HG03066 (cell line): ENCODE results near the gene PTPRN2.
"Not testable (repeated sequence)": the region's sequence is repeated elsewhere in the genome, so short reads cannot be mapped to it uniquely, and the experiment has no call there.

ENCODE experiments used
- ATAC-seq: cut with Tn5 transposase; IDR thresholded peaks from one replicate; pipeline ENCODE4 v1.9.1; 2021; ENCODE audit warnings: low read depth; ENCODE audit not compliant: unreplicated experiment

Gene PTPRN2

DNA sequence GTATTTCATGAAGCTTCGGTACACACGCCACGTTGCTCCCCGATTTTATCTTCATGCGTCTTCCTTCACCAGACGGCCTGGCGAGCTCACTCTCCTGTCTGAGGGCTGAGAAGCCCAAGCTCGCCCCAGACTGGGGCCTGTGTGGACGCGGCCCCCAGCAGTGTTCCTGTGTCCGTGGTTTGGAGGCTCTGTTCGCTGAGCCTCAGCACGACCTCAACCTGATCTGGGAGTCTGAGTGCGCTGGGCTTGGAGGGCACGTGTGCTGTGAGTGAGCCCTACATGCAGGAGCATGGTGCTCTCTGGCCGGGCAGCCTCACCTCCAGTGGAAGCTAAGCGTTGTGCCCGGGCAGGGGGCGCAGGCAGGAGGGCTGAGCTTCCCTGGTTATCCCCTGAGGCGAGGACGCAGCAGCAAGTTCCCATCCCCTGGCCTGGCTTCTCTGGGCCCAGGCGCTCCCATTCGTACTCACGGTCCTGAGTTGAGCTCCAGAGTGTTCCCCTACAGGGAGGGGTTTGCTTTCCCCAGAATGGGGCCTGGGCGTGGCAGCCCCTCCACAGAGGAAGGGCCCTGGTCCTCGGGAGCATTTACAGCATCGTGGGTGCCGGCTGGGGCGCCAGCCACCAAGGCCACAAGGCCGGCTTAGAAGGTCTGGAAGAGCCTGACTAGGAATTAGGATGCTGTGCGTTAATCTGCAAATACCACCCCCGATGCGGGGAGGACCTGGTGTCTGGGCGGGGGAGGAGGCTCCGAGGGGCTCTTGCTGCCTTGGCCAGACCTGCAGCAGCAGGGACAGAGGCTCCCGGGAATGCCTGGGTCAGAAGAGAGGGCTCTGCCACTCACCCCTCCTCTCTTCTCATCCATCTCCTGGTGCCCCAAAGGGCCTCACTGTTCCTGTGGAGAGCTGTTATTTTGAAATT is 850.2 kb downstream of the PTPRN2 start:
- ATAC-seq, result no peak

DNA sequence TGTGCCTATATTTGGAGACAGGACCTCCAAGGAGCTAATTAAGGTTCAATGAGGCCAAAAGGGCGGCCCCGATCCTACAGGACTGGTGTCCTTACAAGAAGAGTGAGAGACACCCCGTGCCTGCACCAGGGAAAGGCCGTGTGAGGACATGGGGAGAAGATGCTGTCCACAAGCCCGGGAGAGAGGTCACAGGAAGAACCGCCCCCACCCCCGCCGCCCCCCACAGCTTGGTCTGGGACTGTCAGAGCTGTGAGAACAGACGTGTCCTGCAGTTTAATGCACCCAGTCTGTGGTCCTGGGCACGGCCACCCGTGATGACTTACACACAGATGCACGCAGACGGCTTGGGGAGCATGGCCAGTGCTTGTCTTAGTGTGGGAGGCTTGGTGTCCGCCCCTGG is 851.3 kb downstream of the PTPRN2 start:
- ATAC-seq, result no peak

DNA sequence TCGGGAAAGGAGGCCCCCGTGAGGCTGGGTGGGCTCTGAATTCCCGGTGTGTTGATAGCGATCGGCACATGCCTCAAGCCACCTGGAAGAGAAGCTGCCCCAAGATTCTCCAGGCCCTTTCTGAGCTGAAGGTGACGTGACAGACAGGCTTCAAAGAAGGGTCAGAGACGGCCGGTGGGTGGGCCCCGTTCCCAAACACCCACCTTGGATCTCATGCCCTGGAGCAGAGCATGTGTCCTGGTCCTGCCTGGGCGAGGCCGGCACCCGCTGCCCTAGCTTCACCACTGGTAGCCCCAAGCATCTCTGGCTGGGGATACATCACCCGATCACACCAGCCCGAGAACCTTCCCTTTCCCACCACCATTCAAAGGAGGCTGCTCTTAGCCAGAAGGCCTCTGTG is 851.8 kb downstream of the PTPRN2 start:
- ATAC-seq, result no peak

DNA sequence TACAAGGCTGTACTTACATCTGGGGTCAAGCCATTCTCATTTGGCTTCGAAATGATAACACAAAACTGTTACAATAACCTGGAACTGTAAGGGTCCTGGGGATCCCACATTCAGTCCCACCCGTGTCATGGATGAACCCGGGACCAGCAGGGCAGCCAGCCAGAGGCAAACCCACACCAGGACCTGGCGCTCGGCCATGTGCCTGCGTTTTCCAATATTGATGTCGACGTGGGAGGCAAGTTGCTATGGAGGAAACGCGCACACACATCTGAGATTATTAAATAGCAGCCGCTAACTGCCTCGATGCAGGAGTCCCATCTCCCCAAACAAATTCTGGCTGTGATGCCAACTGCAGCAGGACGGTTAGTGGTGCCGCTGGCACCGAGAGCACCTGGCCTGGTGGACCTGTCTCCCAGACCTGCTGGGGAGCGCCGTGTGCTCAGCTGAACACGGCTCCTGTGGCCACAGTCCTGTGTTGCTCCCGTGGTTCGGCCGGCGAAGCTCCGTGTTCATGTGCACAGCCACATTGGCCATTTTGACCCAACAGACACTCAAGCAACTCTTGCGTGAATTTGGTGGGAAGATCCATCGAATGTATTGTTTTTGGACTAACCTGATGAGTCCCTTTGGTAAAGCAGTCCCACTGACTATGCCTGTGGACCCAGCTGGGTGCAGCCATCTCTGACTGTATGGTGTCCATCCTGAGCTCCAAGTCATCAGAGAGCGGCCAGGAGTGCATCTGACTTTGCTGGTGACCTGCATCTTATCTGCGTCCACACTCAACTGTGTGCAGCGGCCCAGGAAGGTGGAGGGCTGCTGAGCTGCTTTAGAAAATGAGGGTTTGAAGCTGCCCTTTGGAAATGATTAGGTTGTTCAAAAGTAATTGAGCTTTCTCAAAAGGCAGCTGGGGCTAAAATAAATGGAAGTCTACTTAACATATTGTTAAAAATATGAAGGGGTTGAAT is 852.7 kb downstream of the PTPRN2 start:
- ATAC-seq, result no peak

DNA sequence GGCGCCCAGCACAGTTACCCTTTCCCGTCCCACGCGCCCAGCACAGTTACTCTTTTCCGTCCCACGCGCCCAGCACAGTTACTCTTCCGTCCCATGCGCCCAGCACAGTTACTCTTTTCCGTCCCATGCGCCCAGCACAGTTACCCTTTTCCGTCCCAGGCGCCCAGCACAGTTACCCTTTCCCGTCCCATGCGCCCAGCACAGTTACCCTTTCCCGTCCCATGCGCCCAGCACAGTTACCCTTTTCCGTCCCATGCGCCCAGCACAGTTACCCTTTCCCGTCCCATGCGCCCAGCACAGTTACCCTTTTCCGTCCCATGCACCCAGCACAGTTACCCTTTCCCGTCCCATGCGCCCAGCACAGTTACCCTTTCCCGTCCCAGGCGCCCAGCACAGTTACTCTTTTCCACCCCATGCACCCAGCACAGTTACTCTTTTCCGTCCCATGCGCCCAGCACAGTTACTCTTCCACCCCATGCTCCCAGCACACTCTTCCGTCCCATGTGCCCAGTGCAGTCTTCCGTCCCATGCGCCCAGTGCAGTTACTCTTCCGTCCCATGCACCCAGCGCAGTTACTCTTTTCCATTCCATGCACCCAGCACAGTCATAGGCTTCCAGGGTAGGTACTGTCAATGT is 853.7 kb downstream of the PTPRN2 start:
- ATAC-seq, result not testable (repeated sequence)

DNA sequence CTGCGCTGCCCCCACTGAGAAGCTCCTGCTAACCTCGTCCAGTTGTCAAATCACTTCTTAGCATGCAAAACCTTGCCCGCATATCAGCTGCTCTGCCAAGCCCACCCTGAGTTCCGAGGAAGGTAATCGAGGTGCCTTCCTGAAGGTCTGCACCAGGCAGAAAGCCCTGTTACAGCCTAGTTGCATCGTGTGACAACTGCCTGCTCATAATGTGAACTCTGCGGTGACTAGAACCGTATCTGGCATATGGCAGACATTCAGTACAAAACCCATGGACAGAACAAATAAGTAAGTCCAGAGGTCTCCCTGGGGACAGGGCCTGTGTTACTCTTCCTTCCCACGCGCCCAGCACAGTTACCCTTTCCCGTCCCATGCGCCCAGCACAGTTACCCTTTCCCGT is 856.5 kb downstream of the PTPRN2 start:
- no peak for ATAC-seq

DNA sequence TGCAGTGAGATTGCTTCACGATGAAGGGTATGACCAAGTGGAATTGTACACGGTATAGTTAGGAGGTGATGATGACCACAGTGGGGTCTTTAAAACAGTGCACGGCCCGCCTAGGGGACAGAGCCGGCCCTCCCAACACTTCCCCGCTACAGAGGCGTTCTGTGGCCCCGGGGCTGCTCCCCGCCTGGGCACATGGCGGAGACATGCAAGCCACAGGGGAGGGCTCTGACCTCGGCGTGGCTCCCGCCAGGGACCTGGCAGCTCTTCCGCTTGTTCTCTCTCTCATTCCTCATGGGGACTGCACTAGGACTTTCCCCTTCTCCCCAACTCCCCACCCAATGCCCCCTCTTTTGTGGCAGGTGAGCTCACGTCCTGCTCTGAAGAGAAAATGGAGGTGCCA is 857.0 kb downstream of the PTPRN2 start:
- ATAC-seq, result no peak

DNA sequence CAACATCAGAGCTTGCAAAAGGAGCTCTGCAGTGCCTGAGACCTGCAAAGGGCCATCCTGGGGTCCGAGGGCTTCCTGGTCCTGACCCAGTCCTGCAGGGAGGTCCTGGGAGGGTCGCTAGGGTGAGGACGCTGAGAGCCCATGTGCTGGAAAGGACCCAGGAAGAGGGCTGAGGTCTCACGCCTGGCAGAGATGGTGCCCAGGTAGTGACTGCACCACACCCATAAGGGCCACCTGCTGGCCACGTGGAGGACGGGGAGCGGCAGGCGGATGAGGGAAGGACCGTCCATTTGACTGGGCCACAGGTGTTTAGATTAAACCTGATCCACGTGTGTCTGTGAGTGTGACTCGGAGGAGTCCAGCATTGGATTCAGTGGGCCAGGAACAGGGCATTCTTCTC is 858.1 kb downstream of the PTPRN2 start:
- ATAC-seq, result no peak

DNA sequence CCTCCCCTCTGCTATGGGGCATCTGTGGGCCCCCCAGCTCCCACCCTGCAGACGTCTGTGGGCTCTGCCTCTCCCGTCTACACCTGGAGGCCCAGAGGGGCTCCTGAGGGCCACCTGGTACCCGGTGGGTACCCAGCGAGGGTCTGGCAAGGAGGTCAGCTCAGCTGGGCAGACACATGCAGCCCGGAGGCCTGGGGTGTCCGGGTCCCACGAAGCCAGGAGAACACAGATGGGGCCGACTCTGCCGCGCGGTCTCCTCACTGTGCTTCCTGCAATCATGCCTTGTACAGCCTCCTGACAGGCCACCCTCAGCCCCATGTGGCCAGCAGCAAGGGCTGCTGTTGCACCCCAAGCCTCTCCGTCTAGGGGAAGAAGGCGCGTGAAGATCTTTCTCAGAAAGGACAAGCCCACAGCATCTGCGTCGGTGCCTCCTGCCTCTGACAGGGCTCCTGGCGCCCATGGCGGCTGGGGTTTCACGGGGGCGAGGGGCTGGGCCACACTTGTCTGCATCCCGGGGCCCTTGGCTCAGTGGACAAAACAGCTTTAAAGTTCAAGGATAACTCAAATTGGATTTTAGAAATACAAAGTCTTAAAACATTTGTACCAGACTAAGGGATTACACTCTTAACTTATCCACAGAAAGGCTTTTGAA is 859.5 kb downstream of the PTPRN2 start:
- ATAC-seq, result no peak

DNA sequence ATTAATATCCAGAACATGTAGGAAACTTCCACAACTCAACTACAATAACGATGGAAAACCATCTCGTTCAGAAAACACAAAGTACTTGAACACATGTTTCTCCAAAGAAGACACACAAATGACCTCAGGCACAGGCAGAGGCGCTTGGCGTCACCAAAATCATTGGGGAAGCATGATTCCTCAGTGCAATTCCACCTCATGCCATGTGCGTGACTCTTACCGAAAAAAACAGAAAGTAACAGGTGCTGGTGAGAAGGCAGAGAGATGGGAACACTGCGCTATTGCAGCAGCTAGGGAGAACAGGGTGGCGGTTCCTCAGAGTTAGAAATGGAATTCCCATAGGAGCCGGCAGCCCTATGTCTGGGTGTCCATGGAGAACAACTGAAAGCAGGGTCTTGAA is 860.9 kb downstream of the PTPRN2 start:
- no peak for ATAC-seq

DNA sequence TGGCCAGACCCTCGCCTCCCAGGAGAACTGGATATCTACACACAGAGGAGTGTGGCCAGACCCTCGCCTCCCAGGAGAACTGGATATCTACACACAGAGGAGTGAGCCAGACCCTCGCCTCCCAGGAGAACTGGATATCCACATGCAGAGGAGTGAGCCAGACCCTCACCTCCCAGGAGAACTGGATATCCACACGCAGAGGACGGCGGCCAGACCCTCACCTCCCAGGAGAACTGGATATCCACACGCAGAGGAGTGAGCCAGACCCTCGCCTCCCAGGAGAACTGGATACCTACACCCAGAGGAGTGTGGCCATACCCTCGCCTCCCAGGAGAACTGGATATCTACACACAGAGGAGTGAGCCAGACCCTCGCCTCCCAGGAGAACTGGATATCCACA is 862.3 kb downstream of the PTPRN2 start:
- ATAC-seq, result not testable (repeated sequence)

DNA sequence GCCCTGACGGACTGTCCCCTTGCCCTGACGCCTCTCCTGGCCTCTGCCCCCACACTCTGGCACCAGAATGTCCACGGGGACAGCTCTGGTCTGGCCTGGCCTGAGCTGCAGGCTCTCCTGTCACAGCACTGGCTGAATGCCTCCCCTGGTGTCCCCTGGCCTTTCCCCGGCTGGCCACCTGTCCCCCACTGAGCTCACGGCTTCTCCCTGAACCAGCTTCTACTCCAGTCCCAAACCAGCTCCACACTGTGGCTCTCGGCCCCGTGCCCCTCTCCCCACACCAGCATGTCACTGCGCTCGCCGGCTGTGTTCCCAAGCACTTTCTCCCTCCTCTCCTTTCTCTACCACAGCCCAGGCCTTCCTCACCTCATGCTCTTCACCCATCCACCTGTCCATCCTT is 864.4 kb downstream of the PTPRN2 start:
- ATAC-seq, result no peak

DNA sequence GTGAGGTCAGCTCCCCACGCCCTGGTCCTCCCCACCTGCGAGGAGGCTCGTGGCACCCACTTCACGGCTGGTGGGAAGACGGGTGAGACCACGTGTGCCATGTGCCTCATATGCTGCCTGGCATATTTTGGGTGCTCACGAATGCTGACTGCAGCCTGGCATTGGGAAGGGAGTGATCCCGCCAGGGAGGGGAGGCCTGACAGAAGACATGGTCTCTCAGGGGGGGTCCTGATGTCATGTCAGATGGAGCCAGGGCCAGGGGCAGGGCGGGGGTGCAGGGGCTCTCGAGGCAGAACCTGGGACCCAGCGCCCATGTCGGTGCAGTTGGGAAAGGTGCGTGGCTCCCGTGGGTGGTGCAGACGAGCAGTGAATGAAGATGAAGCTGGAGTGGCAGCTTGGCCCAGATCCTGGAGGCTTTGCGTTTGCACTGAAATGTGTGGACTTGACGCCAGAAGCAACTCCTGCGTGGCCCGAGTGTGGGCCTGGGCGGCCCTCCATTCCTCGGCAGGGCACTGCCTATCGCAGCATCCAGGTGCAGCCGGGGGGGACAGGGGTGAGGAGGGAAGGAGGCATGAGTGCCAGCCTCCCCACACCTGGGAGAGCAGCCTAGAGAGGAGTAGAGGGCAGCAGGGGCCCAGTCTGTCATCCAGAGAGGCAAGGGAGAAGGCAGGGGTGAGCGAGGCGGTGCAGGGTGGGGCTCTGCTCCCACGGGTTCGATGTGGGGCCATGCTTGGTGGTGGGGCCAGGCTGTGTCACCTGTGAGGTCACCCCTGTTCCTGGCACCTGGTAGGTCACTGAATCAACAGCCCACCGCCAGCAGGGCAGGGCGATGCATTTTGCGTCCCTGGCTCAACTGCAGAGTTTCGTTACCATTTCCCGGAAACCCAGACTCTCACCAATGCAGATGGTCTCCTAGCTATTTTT is 865.2 kb downstream of the PTPRN2 start:
- no peak for ATAC-seq

DNA sequence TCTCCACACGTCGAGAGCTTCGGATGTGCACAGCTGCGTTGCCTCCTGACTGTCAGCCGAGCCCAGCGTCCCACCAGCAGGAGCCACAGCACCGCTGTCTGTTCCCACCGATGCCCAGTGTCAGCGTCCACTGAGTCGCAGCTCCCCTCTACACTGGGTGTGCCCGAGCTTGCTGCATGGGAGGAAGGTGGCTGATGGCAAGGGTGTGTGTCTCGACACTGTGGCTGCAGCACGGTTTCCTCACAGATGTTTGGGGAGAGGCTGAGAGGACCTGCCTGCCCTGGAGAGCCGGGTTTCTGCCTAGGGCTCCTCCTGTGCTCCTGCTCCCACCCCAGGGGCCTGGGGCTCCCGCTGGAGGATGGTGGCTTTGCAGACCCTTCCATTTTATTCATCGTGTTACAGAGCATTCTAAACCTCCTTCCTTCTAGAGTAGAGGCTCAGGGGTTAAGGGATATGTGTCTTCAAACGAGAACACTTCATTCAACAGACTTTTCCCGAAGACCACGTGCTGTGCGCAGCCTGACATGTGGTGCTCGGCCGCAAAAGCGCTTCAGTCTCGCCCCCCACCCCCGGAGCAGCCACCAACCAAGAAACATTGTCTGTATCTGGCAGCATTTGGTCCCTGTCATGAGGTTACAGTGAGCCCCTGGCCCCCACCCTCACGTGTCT is 866.0 kb downstream of the PTPRN2 start:
- no peak for ATAC-seq

DNA sequence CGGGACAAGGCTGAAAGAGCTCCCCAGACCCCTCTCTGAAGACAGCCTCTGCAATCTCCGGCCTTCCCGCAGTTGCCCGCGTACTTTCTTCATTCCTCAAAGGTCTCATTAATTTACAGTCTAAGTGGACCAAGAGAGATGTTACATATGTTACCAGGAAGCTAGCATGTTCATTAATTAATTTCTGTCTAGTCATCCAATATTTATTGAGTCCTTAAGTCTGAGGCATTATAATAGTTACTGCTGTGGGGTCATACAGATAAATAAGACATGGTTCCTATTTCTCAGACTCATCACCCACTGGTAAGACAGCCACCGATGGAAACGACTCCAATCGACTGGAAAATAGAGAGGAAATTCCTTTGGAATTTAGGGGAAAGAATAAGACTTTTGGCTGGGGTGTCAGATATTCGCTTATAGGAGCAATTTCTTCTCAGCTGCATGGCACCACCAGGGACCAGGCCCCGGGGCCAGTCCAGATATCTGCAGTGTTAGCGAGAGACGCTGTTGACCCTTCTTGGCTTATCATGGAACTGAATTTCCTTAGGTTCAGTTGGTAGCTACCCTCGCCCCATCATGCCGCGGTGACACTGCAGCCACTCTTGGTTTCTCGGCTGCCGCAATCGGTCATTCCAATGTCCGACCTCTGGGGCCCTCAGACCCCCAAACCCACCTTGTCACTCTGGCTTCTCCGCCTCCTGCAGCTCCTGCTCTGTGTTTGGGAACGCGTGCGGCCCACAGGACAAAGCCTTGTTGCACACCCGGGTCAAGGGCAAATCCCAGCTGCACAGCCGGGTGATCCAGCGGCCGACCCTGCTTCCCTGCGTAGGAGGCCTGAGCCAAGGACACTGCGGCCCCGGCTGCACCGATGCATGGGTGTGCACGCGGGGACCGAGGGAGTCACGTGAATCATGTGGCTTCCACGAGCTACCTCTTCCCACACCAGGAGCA is 867.6 kb downstream of the PTPRN2 start:
- no peak for ATAC-seq

DNA sequence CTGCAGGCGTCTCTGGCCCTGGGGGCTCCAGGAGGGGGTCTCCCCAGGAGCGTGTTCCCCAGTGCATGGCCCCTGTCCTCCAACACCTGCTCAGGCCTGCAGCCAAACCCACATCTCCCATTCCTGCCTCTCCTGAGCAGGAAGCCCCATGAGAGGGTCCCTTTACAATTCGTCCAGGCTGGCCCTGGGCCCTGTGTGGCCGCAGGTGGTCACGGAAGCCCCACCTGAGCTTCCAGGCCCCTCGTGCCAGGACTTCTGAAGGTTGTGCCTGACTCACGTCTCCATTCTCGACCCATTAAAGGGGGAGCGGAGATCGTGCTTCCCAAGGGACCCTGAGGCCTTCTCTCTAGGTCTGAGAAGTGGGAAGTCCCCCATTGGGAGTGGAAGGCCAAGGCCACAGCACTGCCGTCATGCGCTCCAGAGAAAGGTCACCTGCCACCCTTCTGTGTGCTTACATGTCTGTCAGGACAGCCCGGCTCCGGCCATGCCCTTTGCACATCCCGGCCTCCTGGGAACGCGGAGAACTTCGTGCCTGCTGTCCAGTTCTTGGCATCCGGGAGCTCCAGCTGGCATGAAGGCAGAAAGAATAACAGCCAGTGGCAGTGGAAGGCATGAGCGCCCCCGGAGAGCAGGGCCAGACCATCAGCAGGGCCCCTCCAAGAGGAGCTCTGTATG is 868.5 kb downstream of the PTPRN2 start:
- ATAC-seq, result no peak

DNA sequence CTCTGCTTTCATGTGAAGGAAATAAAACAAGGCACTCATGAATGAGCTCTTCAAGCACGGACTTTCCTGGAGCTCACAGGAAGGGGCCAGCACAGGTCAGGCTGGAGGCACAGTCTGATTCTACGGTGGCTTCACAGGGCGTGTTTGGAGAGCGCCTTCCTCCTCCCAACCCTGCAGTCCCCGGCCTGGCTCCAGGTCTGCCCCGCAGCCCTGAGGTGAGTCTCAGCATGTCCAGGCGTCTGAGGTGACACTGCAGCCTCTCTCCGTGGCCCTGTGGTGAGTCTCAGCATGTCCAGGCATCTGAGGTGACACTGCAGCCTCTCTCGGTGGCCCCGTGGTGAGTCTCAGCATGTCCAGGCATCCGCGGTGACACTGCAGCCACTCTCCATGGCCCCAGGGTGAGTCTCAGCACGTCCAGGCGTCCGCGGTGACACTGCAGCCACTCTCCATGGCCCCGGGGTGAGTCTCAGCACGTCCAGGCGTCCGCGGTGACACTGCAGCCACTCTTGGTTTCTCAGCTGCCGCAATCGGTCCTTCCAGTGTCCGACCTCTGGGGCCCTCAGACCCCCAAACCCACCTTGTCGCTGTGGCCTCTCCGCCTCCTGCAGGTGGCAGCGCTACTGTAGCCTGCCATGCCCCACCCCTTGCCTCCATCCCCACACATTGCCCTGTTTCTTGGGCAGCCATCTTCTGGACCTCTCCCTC is 869.2 kb downstream of the PTPRN2 start:
- no peak for ATAC-seq
